Activated CD8-positive, alpha-beta T cell treated with anti-CD3 and anti-CD28 coated beads for 36 hours (primary cell): ENCODE data around the gene TBXAS1. TPM values are rescaled to one million over a fixed set of nuclear protein-coding genes. Genes with fewer than 3 reads are reported as not detected.

Source experiments
- ATAC-seq: fragments of 200-7000 bp; cut with Tn5 transposase; one replicate; pipeline ENCODE4 v1.10.0; 2021; ENCODE audit warnings: mild to moderate bottlenecking, moderate library complexity
- CTCF ChIA-PET: fragments of 350-600 bp; sonication (Branson Sonifier 250); formaldehyde crosslinking; loops from one replicate; lab custom pipeline; 2021; ENCODE audit warnings: antibody characterized with exemption; lab: Charles Lee
- POLR2A ChIA-PET: fragments of 350-600 bp; sonication (Branson Sonifier 250); formaldehyde crosslinking; loops from one replicate; lab custom pipeline; 2021; ENCODE audit warnings: antibody characterized with exemption; lab: Charles Lee
- DNase-seq: peaks from one replicate; pipeline ENCODE4 v3.0.0-alpha.2; 2020
- H3K27ac Mint-ChIP-seq: one replicate; pipeline ENCODE4 v1.8.0; 2021; ENCODE audit warnings: mild to moderate bottlenecking, mixed read lengths
- H3K27me3 Mint-ChIP-seq: one replicate; pipeline ENCODE4 v1.8.0; 2021; ENCODE audit warnings: mixed read lengths
- H3K36me3 Mint-ChIP-seq: one replicate; pipeline ENCODE4 v1.8.0; 2021; ENCODE audit warnings: low read depth, mixed read lengths
- H3K4me1 Mint-ChIP-seq: one replicate; pipeline ENCODE4 v1.8.0; 2021; ENCODE audit warnings: low read depth, mixed read lengths
- H3K4me3 Mint-ChIP-seq: one replicate; pipeline ENCODE4 v1.8.0; 2021; ENCODE audit warnings: mild to moderate bottlenecking, moderate library complexity, mixed read lengths
- H3K9me3 Mint-ChIP-seq: one replicate; pipeline ENCODE4 v1.8.0; 2021; ENCODE audit warnings: mixed read lengths
- intact Hi-C: fragments of 100-400 bp; cut with micrococcal nuclease; formaldehyde crosslinking; loops from one replicate; pipeline ENCODE4 v1.10.0; 2022
- total RNA-seq, 2 experiments: library from RNA; stranded (reverse); gene quantifications; one replicate each; pipeline ENCODE4 v1.2.3, GENCODE V29; 2021
- TF ChIP-seq, protein P1 (sequence below): fragments of 200-600 bp; IDR thresholded peaks from one replicate; pipeline ENCODE4 v1.8.0; 2022; ENCODE audit warnings: antibody characterized with exemption, mild to moderate bottlenecking

TBXAS1 gene
- total RNA-seq, 2 experiments from 2014 or later: 1.5 to 2.1 TPM

- H3K36me3 Mint-ChIP-seq: peaks cover 16% of the 10 kb centered on the region
- ChIA-PET POLR2A (no interaction called here), CTCF (no interaction called here)
- intact Hi-C loops: no loop called here
- TF ChIP-seq, protein P1, sequence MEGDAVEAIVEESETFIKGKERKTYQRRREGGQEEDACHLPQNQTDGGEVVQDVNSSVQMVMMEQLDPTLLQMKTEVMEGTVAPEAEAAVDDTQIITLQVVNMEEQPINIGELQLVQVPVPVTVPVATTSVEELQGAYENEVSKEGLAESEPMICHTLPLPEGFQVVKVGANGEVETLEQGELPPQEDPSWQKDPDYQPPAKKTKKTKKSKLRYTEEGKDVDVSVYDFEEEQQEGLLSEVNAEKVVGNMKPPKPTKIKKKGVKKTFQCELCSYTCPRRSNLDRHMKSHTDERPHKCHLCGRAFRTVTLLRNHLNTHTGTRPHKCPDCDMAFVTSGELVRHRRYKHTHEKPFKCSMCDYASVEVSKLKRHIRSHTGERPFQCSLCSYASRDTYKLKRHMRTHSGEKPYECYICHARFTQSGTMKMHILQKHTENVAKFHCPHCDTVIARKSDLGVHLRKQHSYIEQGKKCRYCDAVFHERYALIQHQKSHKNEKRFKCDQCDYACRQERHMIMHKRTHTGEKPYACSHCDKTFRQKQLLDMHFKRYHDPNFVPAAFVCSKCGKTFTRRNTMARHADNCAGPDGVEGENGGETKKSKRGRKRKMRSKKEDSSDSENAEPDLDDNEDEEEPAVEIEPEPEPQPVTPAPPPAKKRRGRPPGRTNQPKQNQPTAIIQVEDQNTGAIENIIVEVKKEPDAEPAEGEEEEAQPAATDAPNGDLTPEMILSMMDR: no peak
- H3K4me3 Mint-ChIP-seq: no peak overlapping the region
- no peak overlapping the region for H3K27ac Mint-ChIP-seq
- no peaks in the 10 kb centered on the region for H3K9me3 Mint-ChIP-seq
- ATAC-seq (no peak), DNase-seq (no peak)
- no peaks in the 10 kb centered on the region for H3K27me3 Mint-ChIP-seq
- H3K4me1 Mint-ChIP-seq: peaks cover 12% of the 10 kb centered on the region
Observed at GRCh38 chr7:140041659-140042385, 212.8 kb downstream of the TBXAS1 start.

DNA sequence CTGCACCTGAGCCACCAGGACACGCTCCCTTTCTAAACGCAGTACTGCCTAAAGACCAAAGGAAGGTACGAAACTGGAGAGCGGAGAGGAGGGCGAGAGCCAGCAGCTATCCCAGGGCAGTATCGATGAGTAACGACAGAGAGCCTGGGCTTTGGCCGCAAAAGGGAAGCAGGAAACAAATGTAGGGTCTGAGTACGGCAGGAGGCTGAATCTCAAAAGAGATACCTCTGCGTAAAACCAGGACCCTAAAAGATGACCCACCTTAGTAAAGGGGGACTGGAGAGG, 213.3 kb downstream of the TBXAS1 start:
- TF ChIP-seq, protein P1: no peak
- H3K27ac Mint-ChIP-seq: no peak overlapping the region
- H3K9me3 Mint-ChIP-seq: no peaks in the 10 kb centered on the region
- H3K36me3 Mint-ChIP-seq: peaks cover 14% of the 10 kb centered on the region
- ATAC-seq (no peak), DNase-seq (no peak)
- ChIA-PET POLR2A (no interaction called here), CTCF (no interaction called here)
- H3K4me3 Mint-ChIP-seq: no peak overlapping the region
- H3K27me3 Mint-ChIP-seq: no peaks in the 10 kb centered on the region
- intact Hi-C loops: no loop called here
- peaks cover 10% of the 10 kb centered on the region for H3K4me1 Mint-ChIP-seq

GRCh38 chr7:140044251-140044650, 215.2 kb downstream of the TBXAS1 start:
- DNase-seq: no peak
- peaks cover 8% of the 10 kb centered on the region for H3K36me3 Mint-ChIP-seq
- H3K27ac Mint-ChIP-seq: no peak overlapping the region
- no peaks in the 10 kb centered on the region for H3K27me3 Mint-ChIP-seq
- no peaks in the 10 kb centered on the region for H3K9me3 Mint-ChIP-seq
- no peak for ATAC-seq
- intact Hi-C loops: no loop called here
- H3K4me1 Mint-ChIP-seq: peaks cover 6% of the 10 kb centered on the region
- POLR2A ChIA-PET: no interaction called here
- no peak overlapping the region for H3K4me3 Mint-ChIP-seq
- TF ChIP-seq, protein P1: no peak
- CTCF ChIA-PET: no interaction called here

GRCh38 chr7:140045697-140046096, 216.6 kb downstream of the TBXAS1 start:
- no peak for DNase-seq
- intact Hi-C loops: no loop called here
- TF ChIP-seq, protein P1: no peak
- ATAC-seq: no peak
- H3K27ac Mint-ChIP-seq: no peak overlapping the region
- H3K4me3 Mint-ChIP-seq: no peak overlapping the region
- no peaks in the 10 kb centered on the region for H3K4me1 Mint-ChIP-seq
- H3K27me3 Mint-ChIP-seq: no peaks in the 10 kb centered on the region
- POLR2A ChIA-PET: interaction anchor here (0.7 kb wide), 1 partner anchor 52 kb away, joined by 4 read pairs; no protein-coding TSS in a partner anchor
- CTCF ChIA-PET: no interaction called here
- H3K36me3 Mint-ChIP-seq: peaks cover 3% of the 10 kb centered on the region
- no peaks in the 10 kb centered on the region for H3K9me3 Mint-ChIP-seq

DNA sequence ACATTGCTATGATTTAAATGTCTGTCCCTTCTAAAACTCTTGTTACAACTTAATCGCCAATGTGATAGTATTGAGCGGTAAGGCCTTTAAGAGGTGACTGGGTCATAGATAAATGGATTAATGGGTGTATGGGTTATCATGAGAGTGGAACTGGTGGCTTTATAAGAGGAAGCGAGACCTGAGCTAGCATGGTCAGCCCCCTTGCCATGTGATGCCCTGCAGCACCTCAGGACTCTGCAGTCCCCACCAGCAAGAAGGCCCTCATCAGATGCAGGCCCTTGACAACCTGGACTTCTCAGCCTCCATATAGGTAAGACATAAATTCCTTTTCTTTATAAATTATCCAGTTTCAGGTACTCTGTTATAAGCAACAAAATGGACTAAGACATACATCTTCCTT, 218.1 kb downstream of the TBXAS1 start:
- peaks cover 1% of the 10 kb centered on the region for H3K36me3 Mint-ChIP-seq
- ATAC-seq: no peak
- CTCF ChIA-PET: no interaction called here
- no peak overlapping the region for H3K27ac Mint-ChIP-seq
- TF ChIP-seq, protein P1: no peak
- no peaks in the 10 kb centered on the region for H3K9me3 Mint-ChIP-seq
- POLR2A ChIA-PET: no interaction called here
- DNase-seq: no peak
- intact Hi-C loops: no loop called here
- H3K4me1 Mint-ChIP-seq: no peaks in the 10 kb centered on the region
- no peak overlapping the region for H3K4me3 Mint-ChIP-seq
- no peaks in the 10 kb centered on the region for H3K27me3 Mint-ChIP-seq
